ENCODE results near the gene IRF4.

The IRF4 gene

GRCh38 chr6:404685-405423 lies 13.3 kb downstream of the IRF4 start:
- H3K4me2 ChIP-seq (ENCODE audit: low read depth, low read length, poor library complexity, severe bottlenecking), result no peak overlapping the region
- H3K4me3 ChIP-seq (ENCODE audit: insufficient read depth, low read length, poor library complexity, severe bottlenecking), result no peak overlapping the region
- peaks cover 28% of the 10 kb centered on the region for H3K36me3 ChIP-seq (ENCODE audit: low read length)
- TF ChIP-seq EZH2phosphoT487 (conservative IDR thresholded peaks at IDR 0.05; ENCODE audit: low read length) (no peak), CTCF (IDR thresholded peaks at IDR 0.05; ENCODE audit: insufficient read depth, low read length, poor library complexity, severe bottlenecking) (no peak)
- H3K27me3 ChIP-seq (ENCODE audit: low read length), result no peaks in the 10 kb centered on the region
- H3F3A ChIP-seq (ENCODE audit: insufficient read depth), result no peaks in the 10 kb centered on the region
- no peak overlapping the region for H3K27ac ChIP-seq (ENCODE audit: low read depth, low read length)
- no peaks in the 10 kb centered on the region for H3K9me2 ChIP-seq (replicated peaks; ENCODE audit: insufficient read depth, low read length)
- no peaks in the 10 kb centered on the region for H3K9me3 ChIP-seq (ENCODE audit: insufficient read depth, low read length)
- H3K79me2 ChIP-seq (ENCODE audit: insufficient read depth, low read length), result no peaks in the 10 kb centered on the region
- H3K9ac ChIP-seq (ENCODE audit: low read length), result no peak overlapping the region
- no peaks in the 10 kb centered on the region for H4K20me1 ChIP-seq (ENCODE audit: low read depth, low read length)
- no peak overlapping the region for H2AFZ ChIP-seq (ENCODE audit: low read depth, low read length, severe bottlenecking)

- Histone ChIP-seq H3K79me2 (ENCODE audit: insufficient read depth, low read length) (no peaks in the 10 kb centered on the region), H3K9me3 (ENCODE audit: insufficient read depth, low read length) (no peaks in the 10 kb centered on the region), H3K36me3 (ENCODE audit: low read length) (peaks cover 20% of the 10 kb centered on the region; the same call in 1 of the 2 replicates), H3K27me3 (ENCODE audit: low read length) (no peaks in the 10 kb centered on the region), H3K4me2 (ENCODE audit: low read depth, low read length, poor library complexity, severe bottlenecking) (no peak overlapping the region), H3K4me3 (ENCODE audit: insufficient read depth, low read length, poor library complexity, severe bottlenecking) (no peak overlapping the region), H3K9ac (ENCODE audit: low read length) (no peak overlapping the region), H3K9me2 (replicated peaks; ENCODE audit: insufficient read depth, low read length) (no peaks in the 10 kb centered on the region), H4K20me1 (ENCODE audit: low read depth, low read length) (no peaks in the 10 kb centered on the region), H2AFZ (ENCODE audit: low read depth, low read length, severe bottlenecking) (no peak overlapping the region), H3F3A (ENCODE audit: insufficient read depth) (no peaks in the 10 kb centered on the region), H3K27ac (ENCODE audit: low read depth, low read length) (no peak overlapping the region)
- TF ChIP-seq EZH2phosphoT487 (conservative IDR thresholded peaks at IDR 0.05; ENCODE audit: low read length), result no peak
- TF ChIP-seq CTCF (IDR thresholded peaks at IDR 0.05; ENCODE audit: insufficient read depth, low read length, poor library complexity, severe bottlenecking), result no peak
These were observed 16.6 kb downstream of the IRF4 start for GRCh38 chr6:408148-408547.

GRCh38 chr6:408599-409102 lies 17.1 kb downstream of the IRF4 start:
- Histone ChIP-seq H2AFZ (ENCODE audit: low read depth, low read length, severe bottlenecking) (no peak overlapping the region), H3K36me3 (ENCODE audit: low read length) (peaks cover 20% of the 10 kb centered on the region; the same call in 1 of the 2 replicates), H3K27ac (ENCODE audit: low read depth, low read length) (no peak overlapping the region), H3K4me2 (ENCODE audit: low read depth, low read length, poor library complexity, severe bottlenecking) (no peak overlapping the region), H4K20me1 (ENCODE audit: low read depth, low read length) (no peaks in the 10 kb centered on the region), H3K4me3 (ENCODE audit: insufficient read depth, low read length, poor library complexity, severe bottlenecking) (no peak overlapping the region), H3F3A (ENCODE audit: insufficient read depth) (no peaks in the 10 kb centered on the region), H3K9me3 (ENCODE audit: insufficient read depth, low read length) (no peaks in the 10 kb centered on the region), H3K27me3 (ENCODE audit: low read length) (no peaks in the 10 kb centered on the region), H3K9ac (ENCODE audit: low read length) (no peak overlapping the region), H3K79me2 (ENCODE audit: insufficient read depth, low read length) (no peaks in the 10 kb centered on the region), H3K9me2 (replicated peaks; ENCODE audit: insufficient read depth, low read length) (no peaks in the 10 kb centered on the region)
- no peak for TF ChIP-seq EZH2phosphoT487 (conservative IDR thresholded peaks at IDR 0.05; ENCODE audit: low read length)
- peak; percentile 66 for TF ChIP-seq CTCF (IDR thresholded peaks at IDR 0.05; ENCODE audit: insufficient read depth, low read length, poor library complexity, severe bottlenecking)
